GM19238 (cell line): ENCODE results near the gene ATXN7L2.

ENCODE experiments used
- DNase-seq: peaks from one replicate; pipeline ENCODE4 v3.0.0; 2011; ENCODE audit warnings: low spot score; ENCODE audit not compliant: insufficient read length

Gene ATXN7L2

DNA sequence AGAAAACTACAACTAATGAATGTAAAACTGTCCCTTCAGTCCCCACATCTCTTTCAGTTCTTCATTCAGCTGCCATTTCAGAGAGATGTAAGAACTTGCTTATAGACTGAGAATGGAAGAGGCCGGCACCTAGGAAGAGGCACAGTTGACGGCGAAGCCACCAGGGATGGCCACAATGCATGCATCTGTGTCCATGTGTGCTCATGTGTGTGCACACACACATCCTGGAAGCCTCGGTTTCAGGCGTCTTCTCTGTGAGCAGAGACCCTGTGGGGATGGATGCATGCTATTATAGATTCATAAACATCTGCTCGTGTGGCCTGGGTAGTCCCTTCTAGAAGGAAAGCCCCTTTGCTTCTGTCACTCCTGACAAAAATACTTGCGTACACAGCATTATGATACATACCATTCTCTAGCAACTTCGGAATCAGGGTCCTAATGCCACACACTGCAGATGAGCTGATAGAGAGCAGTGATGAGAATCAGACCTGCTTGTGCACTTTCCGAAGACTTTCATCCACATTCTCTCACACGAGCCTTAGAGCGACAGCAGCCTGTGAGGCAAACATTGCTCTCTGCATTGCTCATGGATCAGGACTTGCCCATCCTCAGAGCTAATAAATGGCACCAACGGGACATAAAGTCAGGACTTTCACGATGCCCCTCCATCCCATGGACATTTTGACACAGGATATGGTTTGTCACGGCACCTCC, 43.5 kb downstream of the ATXN7L2 start:
- no peak for DNase-seq

DNA sequence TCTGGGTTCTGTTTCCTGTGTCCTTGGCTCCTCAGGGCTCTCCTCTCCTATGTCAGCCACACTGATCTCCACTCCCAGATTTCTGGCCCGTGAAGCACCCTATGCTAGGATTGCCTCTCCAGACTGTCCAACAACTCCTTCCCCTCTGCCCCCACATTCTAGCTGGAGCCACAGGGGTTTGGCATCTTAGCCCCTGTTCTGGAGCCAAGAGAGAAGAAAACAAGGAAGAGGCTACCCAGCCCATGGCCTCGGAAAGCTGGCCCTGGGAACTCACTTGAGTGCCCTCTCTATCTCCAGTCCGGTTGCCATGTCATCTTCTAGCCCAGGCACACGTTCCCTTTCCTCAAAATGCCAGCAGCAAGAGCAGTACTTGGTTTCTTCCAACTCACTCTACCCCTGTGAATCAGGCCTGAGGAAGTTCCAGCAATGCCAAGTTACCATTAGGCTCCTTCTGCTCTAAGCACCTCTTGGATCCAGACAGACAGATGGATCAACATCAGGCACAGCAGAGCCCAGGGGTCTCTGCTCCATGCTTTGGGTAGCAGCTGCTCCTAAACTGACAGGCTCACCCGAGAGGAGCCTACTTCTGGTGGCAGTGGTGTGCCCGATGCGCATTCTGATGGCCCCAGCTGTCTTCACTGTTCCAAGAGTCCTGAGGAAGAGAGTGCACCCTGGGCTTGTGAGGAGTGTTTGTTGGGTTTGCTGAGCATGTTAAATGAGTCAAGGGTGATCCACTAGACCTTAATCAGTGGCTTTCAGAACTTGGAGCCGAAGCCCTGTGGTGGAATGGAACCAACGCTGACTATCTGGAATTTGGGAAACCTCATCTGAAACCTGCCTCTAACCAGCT, 44.4 kb downstream of the ATXN7L2 start:
- no peak for DNase-seq

DNA sequence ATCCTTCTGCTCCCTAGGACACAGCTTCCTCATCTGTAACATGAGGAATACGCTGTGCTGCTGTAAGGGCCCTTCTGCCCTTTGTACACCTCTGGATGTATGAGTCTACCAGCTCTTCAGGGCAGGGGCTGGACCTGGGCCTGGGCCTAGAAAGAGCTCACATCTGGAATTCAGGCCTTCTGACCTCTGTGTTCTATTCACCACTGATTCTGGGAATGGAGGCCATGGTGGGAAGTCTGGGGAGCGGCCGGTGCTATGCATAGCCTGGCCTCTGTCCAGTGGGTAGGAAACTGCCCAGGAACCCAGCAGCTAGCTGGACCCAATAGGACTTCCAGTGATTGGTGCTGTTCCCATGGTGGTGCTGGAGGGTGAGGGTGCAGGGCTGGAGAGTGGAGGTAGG, 45.0 kb downstream of the ATXN7L2 start:
- no peak for DNase-seq

DNA sequence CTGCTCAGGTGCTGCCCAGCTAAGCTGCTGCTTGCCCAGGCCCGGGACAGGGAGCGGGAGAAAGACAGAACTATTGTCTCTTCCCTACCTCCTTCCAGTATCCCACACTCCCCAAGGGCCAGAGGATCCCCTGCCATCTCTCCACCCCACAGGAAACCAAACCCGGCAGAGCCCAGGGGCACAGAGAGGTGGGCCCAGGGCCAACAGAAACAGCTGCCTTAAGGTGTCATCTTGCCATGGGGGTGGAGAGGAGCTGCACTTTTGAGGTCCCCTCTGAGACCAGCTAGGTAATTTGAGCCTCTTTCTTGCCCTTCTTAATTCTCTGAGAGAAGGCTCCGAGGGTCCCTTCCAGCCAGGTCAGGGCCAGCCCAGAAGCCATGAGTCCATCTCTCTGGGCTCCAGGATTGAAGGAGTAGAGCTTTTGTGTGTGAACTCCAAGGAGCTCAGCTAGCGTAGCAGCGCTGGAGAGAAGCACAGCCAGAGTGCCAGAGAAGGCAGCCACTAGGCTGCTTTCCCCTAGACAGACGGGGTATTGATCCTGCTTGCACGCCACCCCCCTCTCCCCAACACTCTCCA, 46.3 kb downstream of the ATXN7L2 start:
- DNase-seq = no peak

DNA sequence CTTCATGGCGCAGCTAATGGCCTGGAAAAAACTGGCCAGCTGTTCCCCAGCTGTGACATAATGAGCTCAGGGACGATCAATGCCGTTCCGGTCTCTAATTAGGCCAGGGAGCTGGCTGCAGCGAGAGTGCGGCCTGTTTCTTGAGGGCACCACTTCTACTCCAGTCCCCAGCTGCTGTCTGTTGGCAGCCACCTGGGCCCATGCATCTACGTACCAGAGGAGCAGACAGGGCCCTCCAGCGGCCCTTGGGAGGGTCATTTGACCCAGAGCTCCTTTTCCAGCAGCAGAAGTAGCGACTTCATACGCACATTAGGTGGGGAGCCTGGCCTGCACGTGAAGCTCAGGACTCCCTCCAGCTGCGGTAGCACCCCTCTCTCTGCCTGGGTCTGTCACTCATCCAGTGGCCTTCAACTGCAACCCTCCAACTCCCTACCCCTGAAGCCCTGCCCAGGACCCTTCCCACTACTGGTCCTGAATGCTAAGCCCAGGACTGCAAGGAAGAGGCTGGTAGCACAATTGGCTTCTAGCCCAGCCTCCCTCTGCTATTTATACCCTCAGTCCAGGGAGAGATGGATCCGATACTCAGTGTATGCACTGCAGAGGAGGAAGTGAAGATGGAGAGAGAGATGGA, 46.9 kb downstream of the ATXN7L2 start:
- no peak for DNase-seq

DNA sequence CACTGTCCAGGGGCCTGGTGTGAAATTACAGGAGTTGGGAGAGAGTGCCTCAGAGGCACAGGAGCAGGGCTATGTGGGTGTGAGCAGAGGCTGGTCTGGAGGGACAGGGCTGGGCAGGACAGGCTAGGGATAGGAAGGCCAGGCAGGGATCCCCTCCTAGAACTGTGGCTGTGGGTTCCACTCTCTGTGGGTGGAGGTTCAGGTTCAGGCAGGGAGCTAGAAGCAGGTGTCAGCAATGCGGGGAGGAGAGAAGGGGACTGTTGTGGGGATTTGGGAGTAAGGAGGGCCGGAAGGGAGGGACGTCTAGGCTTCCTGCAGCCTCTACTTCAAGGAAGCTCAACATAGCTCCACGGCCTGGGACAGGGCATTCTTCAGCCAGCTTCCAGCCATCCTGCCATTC, 47.7 kb downstream of the ATXN7L2 start:
- DNase-seq = no peak

DNA sequence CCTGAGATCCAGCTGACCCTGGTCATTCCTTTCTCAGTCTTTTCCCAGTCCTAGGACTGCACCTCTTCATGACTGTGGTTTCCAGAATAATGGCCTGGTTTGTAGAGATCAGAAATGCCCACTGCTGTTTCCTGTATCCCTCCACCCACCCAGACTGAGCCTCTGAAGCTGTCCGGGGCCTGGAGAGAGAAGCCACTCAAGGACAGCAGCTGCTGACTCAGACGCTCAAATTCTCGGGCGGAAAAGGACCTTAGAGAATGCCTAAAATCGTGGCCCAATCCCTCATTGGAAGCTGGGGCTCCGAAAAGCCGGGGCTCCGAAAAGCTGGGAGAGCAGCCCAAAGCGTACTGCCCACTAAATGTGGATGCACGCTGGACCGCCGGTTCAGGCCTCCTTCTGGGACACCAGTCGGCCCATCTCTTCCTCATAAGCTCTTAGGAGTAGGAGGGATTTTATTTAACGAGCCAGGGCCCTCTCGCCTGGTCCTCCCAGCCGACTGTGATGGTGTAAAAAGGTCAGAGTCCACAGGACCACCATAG, 48.2 kb downstream of the ATXN7L2 start:
- DNase-seq = no peak

DNA sequence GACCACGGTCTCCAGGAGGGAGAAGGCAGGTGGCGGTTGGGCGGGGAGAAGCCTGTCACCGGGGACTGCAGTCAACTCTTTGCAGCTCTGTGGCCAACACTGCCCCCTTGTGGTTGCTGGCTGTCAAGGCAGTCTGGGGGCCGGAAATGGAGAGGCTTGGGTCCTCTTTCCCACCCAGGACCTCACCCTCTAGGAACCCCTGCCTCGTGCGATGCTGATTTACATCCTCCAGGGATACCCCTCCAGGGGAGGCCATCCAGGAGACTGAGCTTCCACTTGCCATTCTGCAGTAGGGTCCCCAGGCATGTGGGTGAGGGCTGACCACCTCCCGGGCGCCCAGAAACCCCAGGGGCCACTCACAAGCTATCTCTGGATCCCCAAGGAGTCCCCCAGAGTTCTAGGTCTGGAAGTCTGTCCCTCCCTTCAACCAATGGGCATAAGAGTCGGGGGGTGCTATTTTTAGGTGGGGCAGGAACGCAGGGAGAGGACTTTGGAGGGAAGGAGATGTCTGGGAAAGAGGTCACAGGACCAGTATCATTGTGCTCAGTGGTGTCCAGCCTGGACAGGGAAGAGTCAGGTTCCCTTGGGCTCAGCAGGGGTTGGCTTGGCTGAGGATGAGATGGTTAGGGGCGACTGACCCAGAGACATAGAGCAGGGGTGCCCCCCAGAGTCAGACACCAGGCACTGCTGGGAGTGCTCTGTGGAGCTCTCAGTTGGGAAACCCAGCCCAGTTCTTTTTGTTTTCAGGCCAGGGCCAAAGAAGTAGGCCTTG, 48.8 kb downstream of the ATXN7L2 start:
- peak; percentile 80 for DNase-seq

DNA sequence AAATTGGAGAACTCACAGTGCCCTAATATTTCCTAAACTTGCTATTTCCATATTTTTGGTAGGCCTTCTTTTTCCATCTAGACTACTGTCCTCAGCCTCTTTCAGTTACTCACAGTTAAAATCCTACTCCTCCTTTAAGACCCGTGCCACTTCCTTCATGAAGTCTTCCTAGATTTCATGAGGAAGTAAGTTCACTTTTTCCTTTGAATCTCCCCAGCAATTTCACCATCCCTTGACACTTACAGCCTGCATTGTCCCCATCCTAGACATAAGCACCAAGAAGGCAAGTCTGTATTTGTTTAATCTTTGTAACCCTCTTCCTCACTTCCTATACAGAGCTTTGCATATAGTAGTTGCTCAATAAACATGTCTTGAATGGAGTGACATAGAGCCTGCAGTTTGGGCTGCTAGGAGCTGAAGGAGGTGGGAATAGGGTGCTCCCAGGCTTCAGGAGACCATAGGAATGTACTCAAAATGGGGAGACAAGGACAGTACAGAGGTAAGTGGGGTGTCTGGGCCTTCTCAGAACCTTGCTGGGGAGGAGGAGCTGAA, 50.7 kb downstream of the ATXN7L2 start:
- DNase-seq = no peak

DNA sequence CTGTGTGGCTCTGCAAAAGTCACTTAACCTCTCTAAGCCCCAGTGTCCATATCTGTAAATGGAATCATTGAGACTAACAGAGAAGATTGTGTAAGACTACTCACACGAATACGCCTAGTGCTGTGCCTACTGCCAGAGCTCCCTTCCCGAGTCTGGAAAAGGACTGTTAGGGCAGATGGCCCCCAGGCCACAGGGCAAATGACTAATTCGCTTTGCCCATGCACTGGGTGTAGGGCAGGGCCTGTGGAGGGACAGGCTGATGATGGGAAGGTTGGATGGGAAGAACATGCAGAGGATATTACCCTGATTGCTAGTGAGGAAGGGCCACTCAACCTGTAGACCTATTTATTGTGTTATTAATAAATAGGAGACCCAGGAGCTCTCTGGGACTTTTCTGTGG, 51.8 kb downstream of the ATXN7L2 start:
- no peak for DNase-seq

DNA sequence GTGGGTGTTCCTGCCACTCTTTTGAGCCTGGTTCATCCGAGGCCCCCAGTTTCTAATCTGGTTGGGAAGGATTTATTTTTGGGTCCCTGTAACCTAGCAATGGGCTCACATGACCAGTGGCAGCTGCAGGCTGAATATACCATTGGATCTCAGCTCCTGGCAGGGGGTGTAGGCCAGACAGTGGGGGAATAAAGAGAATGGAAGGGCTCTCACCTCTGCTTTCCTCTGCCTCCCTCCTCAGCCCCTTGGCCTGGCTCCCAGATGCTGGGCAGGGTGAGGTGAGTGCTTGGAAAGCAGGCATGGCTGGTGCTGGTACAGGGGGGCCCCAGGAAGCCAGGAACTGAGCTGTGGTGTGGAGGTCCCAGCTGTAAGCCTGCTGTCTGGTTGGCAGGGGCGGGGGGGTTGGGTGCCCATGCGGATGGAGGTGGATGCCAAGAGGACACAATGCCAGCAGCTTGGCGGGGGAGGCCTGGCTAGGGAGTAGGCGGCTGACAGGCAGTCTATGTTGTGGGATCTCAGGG, 52.3 kb downstream of the ATXN7L2 start:
- no peak for DNase-seq

DNA sequence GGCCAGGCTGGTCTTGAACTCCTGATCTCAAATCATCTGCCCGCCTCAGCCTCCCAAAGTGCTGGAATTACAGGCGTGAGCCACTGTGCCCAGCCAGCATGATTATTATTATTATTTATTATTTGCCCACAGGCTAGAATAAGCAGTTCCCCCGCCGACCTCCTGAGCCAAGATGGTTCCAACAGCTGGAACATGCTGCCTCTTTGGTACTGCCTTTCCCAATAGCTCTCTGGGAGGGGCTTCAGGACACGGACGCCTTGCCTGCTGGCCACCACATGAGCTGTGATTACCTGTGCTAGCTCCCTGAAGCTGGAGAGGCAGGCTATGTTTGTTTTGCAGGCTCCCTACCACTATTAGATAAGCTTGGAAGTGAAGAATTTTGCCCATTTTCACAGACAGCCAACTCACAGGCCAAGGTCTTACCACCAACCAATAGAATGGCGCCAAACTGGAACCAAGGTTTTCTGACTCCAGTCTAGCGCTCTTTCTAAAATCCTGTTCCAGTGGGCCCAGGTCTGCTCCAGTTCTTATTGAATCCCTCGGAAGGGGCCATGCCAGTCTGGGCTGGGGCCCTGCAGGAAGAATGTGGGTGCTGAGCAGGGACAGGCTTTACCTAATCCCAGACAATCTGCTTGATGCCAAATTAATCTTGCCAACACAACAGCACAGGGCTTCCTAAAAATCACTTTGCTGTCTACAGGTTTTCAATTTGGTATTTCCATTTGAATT, 53.9 kb downstream of the ATXN7L2 start:
- no peak for DNase-seq

DNA sequence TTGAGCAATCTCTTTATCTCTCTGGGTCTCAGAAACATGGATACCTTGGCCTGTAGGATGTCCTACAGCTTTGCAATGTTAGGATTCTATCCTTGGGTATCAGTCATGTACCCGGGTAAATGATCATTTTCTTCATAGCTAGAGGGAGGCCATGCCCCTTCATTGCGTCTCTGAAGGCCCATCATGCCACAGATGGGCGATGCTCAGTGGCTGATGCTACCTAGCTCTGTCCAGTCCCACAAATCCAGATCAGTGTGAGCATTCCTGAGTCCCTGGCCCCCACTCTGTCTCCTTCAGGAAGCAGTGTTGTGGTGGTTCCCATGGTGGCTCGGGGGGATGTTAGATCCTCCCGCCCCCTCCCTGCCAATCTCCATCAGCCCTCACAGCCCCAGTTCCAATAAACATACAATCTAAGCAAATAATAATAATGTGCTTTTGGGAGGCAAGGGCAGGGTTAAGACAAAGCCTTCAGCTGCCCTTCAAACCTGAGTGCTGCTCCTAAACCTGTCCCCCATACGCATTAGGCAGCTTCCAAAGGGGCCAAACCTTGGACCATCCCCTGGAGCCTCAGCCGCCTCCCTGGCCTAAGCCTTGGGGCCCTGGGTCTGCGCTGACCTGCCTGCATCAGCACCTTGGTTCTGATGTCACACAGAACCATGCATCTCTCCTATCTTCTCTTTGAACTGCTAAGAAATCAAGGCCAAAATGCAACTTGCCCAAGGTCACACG, 55.3 kb downstream of the ATXN7L2 start:
- no peak for DNase-seq

DNA sequence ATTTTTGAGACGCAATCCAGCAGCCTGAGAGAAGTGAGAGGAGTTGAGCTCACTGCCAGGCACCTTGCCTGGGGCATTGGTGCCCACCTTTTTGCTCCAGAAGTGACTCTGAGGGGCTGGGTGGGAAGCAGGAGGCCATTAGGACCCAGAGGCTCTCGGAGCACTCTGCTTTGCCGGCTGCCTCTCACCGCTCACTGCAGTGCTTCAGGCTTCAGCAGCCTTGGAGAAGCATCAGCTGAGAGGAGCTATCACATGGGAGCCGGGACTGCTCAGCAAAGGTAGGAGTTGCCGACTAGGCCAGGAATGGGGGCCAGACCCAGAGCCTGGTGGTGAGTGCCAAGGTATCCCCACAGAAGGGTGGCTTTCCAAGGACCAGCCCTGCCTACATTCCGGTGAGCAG, 56.0 kb downstream of the ATXN7L2 start, which contains the start of gene GPR61:
Gene GPR61, plus strand, starts transcription at position 197 of the 400 bp plus-strand sequence. CDS start 3,151 bp downstream, outside the sequence.
- no peak for DNase-seq

DNA sequence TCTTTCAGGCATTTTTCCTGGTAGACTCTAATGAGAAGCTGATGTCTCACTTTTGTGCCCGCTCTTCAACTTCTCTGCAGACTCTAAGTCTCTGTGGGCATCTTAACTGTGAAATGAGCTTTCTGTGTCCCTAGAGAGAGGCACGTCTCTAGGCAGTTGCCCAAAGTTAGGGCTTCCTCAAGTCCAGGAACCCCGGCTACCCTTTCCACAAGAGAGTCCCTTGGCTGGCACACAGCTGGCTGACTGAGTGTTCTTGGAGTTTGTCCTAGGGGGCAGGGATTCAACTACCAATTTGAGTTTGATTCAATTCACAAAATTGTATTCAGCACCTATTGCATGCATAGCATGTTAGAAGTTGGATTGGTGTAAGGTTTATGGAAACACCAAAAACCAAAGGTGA, 57.4 kb downstream of the ATXN7L2 start:
- no peak for DNase-seq
